ENCODE data around the gene MUCL3. TPM values are rescaled to one million over a fixed set of nuclear protein-coding genes. Genes with fewer than 3 reads are reported as not detected.
"Not testable (repeated sequence)": the region's sequence is repeated elsewhere in the genome, so short reads cannot be mapped to it uniquely, and the experiment has no call there.

The MUCL3 gene
- total RNA-seq, 2 donors from 2014 or later = 13.8 TPM; not detected in 1

DNA sequence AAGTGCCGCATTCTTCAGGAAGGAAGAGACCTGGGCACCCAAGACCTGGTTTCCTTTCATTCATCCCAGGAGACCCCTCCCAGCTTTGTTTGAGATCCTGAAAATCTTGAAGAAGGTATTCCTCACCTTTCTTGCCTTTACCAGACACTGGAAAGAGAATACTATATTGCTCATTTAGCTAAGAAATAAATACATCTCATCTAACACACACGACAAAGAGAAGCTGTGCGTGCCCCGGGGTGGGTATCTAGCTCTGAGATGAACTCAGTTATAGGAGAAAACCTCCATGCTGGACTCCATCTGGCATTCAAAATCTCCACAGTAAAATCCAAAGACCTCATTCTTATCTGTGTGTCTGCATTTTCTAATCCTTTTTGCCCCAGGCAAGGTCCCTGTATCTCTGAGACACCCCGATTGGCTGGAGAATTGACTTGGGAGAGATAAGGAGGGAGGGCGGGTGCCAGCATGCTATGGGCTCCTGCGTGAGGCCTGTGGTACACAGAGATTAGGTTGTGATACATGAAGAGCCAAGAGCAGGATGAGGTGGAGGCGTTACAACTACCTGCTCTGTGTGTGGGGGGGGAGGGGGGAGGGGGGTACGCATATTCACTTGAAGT, 47.5 kb downstream of the MUCL3 start:
- no peak for ATAC-seq (ENCODE audit: insufficient number of reproducible peaks, low FRiP score, low read depth)
- Histone ChIP-seq H3K36me3 (no peaks in the 10 kb centered on the region), H3K4me1 (ENCODE audit: control insufficient read depth in 1 of 2, low read depth in 2 of 2) (no peaks in the 10 kb centered on the region), H3K27ac (no peak overlapping the region), H3K27me3 (replicated peaks; ENCODE audit: insufficient read depth) (no peaks in the 10 kb centered on the region), H3K4me3 (no peak overlapping the region), H3K9me3 (no peaks in the 10 kb centered on the region)
- TF ChIP-seq, protein P1, sequence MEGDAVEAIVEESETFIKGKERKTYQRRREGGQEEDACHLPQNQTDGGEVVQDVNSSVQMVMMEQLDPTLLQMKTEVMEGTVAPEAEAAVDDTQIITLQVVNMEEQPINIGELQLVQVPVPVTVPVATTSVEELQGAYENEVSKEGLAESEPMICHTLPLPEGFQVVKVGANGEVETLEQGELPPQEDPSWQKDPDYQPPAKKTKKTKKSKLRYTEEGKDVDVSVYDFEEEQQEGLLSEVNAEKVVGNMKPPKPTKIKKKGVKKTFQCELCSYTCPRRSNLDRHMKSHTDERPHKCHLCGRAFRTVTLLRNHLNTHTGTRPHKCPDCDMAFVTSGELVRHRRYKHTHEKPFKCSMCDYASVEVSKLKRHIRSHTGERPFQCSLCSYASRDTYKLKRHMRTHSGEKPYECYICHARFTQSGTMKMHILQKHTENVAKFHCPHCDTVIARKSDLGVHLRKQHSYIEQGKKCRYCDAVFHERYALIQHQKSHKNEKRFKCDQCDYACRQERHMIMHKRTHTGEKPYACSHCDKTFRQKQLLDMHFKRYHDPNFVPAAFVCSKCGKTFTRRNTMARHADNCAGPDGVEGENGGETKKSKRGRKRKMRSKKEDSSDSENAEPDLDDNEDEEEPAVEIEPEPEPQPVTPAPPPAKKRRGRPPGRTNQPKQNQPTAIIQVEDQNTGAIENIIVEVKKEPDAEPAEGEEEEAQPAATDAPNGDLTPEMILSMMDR (IDR thresholded peaks at IDR 0.05) = no peak
- no peak for DNase-seq (ENCODE audit: low spot score)

DNA sequence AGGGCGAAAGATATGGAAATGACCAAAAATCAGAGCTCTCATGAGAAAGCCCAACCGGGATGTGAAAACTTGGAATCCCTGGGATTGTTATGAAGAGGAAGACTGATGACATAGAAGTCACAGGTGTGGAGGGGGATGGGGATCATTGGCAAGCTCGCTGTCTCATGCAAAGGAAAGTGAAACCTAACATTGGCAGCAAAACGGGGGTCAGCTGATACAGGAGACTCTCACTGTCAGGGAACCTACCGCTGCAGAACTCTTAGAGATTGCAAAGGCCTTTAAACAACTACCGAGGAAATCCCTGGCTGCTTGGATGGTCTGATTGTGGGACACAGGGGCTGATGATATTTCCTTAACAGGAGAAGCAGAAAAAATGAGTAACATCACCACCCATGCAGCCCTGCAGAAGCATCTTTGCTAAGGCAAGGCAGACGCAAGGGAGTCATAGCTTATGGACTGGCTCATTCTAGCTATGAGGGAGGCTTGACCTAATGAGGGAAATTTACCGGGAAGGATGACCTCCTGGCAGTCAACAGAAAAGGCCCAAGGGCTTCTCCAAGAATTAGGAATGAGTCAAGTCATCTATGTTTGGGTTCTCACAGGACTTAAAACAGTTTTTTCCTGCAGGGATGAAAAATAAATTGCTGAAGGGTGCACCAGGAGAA, 49.8 kb downstream of the MUCL3 start:
- TF ChIP-seq, protein P1 (IDR thresholded peaks at IDR 0.05) = no peak
- H3K9me3 ChIP-seq = no peaks in the 10 kb centered on the region
- ATAC-seq (ENCODE audit: insufficient number of reproducible peaks, low FRiP score, low read depth) (no peak), DNase-seq (ENCODE audit: low spot score) (no peak)
- H3K4me1 ChIP-seq (ENCODE audit: control insufficient read depth in 1 of 2, low read depth in 2 of 2) = no peaks in the 10 kb centered on the region
- H3K27ac ChIP-seq = no peak overlapping the region
- H3K36me3 ChIP-seq = no peaks in the 10 kb centered on the region
- H3K27me3 ChIP-seq (replicated peaks; ENCODE audit: insufficient read depth) = no peaks in the 10 kb centered on the region
- H3K4me3 ChIP-seq = no peak overlapping the region

DNA sequence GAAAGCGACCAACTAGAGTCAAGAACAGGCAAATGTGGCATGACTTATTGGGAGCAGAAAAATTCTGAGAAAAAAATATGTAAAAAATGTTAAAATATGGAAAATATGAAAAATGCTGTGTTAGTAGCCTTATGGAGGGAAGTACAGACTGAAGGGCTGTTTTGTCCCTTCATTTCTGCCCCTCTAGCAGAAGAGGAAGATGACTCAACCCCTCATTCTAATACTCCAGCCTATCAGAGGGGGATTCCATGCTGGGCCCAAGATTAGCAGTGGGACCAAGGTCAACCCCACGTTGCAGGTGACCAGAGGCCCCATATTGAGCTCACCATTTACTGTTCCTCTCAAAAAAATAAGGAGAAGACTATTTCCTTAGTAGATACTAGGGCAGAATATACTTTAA, 51.1 kb downstream of the MUCL3 start:
- Histone ChIP-seq H3K27me3 (replicated peaks; ENCODE audit: insufficient read depth) (no peaks in the 10 kb centered on the region), H3K9me3 (no peaks in the 10 kb centered on the region), H3K36me3 (no peaks in the 10 kb centered on the region), H3K4me3 (no peak overlapping the region), H3K4me1 (ENCODE audit: control insufficient read depth in 1 of 2, low read depth in 2 of 2) (no peaks in the 10 kb centered on the region), H3K27ac (no peak overlapping the region)
- DNase-seq (ENCODE audit: low spot score) (no peak), ATAC-seq (ENCODE audit: insufficient number of reproducible peaks, low FRiP score, low read depth) (no peak)
- TF ChIP-seq, protein P1 (IDR thresholded peaks at IDR 0.05) = no peak

DNA sequence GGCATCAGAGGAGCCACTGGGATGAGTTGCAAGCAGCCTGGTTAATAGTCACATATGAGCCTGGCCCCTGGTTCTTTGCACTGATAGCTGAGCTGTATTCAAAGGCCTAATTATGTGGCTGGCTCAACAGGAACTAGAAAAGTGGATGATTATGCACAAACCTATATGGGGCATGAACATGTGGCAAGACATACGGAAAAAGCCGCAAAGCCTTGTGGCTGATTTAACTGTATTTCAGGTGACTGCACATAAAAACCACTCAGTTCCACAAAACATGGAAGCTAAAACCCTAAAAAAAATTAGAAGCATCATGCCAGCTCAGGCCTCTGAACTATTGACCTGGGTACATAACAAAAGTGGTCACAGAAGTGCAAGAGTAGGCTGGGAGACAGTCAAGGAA, 56.5 kb downstream of the MUCL3 start:
- Histone ChIP-seq H3K36me3 (no peaks in the 10 kb centered on the region), H3K27me3 (replicated peaks; ENCODE audit: insufficient read depth) (no peaks in the 10 kb centered on the region), H3K4me1 (ENCODE audit: control insufficient read depth in 1 of 2, low read depth in 2 of 2) (no peaks in the 10 kb centered on the region), H3K27ac (no peak overlapping the region), H3K9me3 (no peaks in the 10 kb centered on the region), H3K4me3 (no peak overlapping the region)
- no peak for DNase-seq (ENCODE audit: low spot score)
- TF ChIP-seq, protein P1 (IDR thresholded peaks at IDR 0.05) = no peak
- no peak for ATAC-seq (ENCODE audit: insufficient number of reproducible peaks, low FRiP score, low read depth)

DNA sequence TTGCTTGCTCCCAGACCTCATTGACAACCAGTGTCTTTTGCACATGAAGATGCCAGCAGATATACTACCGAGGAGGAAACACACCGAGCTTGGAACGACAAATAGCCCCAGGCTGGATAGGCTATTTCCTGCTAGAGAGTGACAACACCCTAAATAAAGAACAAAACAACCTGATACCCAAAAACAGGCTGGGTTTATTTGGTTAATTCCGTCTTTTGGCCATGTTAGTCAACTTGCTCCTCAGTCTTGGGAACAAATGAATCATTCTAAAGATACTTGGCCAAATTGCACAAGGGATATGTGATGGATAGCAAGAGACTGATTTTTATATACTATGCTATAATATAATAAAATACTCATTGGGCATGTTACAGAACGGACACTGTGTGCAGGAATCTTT, 58.0 kb downstream of the MUCL3 start:
- Histone ChIP-seq H3K4me1 (ENCODE audit: control insufficient read depth in 1 of 2, low read depth in 2 of 2) (no peaks in the 10 kb centered on the region), H3K36me3 (no peaks in the 10 kb centered on the region)

DNA sequence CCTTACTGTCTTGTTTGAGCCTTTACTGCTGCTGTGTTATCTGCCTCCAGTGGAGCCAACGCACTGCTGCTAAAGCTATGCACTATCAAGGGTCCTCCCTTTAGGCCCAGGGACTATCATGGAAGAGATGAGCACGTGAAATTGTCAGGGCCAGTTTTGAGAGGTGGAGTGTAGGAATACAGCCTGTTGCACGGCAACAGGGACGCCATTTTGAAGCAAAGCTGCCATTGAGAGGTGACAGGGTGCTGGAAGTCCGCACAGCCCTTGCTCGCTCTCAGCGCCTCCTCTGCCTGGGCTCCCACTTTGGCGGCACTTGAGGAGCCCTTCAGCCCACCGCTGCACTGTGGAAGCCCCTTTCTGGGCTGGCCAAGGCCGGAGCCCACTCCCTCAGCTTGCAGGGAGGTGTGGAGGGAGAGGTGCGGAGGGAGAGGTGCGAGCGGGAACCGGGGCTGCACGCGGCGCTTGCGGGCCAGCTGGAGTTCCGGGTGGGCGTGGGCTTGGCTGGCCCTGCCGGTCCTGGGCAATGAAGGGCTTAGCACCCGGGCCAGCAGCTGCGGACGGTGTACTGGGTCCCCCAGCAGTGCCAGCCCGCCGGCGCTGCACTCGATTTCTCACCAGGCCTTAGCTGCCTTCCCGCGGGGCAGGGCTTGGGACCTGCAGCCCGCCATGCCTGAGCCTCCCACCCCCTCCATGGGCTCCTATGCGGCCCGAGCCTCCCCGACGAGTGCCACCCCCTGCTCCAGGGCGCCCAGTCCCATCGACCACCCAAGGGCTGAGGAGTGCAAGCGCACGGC, 59.5 kb downstream of the MUCL3 start:
- ATAC-seq (ENCODE audit: insufficient number of reproducible peaks, low FRiP score, low read depth); DNase-seq (ENCODE audit: low spot score); H3K27me3 ChIP-seq (replicated peaks; ENCODE audit: insufficient read depth); H3K27ac ChIP-seq; H3K36me3 ChIP-seq; H3K4me3 ChIP-seq; H3K4me1 ChIP-seq (ENCODE audit: control insufficient read depth in 1 of 2, low read depth in 2 of 2); H3K9me3 ChIP-seq: not testable (repeated sequence)

More for the DNA sequence above, 58.0 kb downstream of the MUCL3 start:
- H3K9me3 ChIP-seq = no peaks in the 10 kb centered on the region
- no peak for ATAC-seq (ENCODE audit: insufficient number of reproducible peaks, low FRiP score, low read depth)
- TF ChIP-seq, protein P1 (IDR thresholded peaks at IDR 0.05) = no peak
- DNase-seq (ENCODE audit: low spot score) = no peak
- H3K27me3 ChIP-seq (replicated peaks; ENCODE audit: insufficient read depth) = no peaks in the 10 kb centered on the region
- H3K27ac ChIP-seq = no peak overlapping the region
- no peak overlapping the region for H3K4me3 ChIP-seq
